Caco-2 (cell line): ENCODE measurements around the gene TRPM8. TPM values are rescaled to one million over a fixed set of nuclear protein-coding genes. Genes with fewer than 3 reads are reported as not detected.

Source experiments
- BruUV-seq: library from RNA; stranded (reverse); fragments of 400-500 nt; replicated peaks from 2 replicates; lab custom pipeline; 2021; lab: Mats Ljungman, UMichigan
- CTCF ChIA-PET: fragments of 300-600 bp; sonication (Branson Sonifier 250); formaldehyde crosslinking; loops from one replicate; lab custom pipeline; 2022; ENCODE audit warnings: antibody characterized with exemption; lab: Charles Lee
- POLR2A ChIA-PET: fragments of 300-600 bp; sonication (Branson Sonifier 250); formaldehyde crosslinking; loops from one replicate; lab custom pipeline; 2022; ENCODE audit warnings: antibody characterized with exemption; lab: Charles Lee
- DNase-seq, 2 experiments: peaks; one replicate each; pipeline versions ENCODE4 v3.0.0 to v3.0.0-alpha.2; 2020 to 2022
- H3K27me3 ChIP-seq: replicated peaks from 2 replicates; pipeline ENCODE4 v1.6.0; 2011; ENCODE audit warnings: low read length; ENCODE audit not compliant: control insufficient read depth, insufficient read depth
- H3K36me3 ChIP-seq: 2 replicates; pipeline ENCODE4 v1.5.1; 2011; ENCODE audit warnings: low read length; ENCODE audit not compliant: control insufficient read depth, insufficient read depth
- H3K4me1 ChIP-seq: fragments of 250-450 bp; sonication (Bioruptor Pico); 2 replicates; pipeline ENCODE4 v1.5.1; 2020; ENCODE audit warnings: mild to moderate bottlenecking
- H3K4me3 ChIP-seq: 2 replicates; pipeline ENCODE4 v1.5.1; 2011; ENCODE audit warnings: low read depth, mild to moderate bottlenecking, control low read depth, low read length
- H3K9me3 ChIP-seq: fragments of 250-450 bp; sonication (Bioruptor Pico); 2 replicates; pipeline ENCODE4 v1.5.1; 2020; ENCODE audit warnings: mild to moderate bottlenecking, moderate library complexity
- H3K27ac Mint-ChIP-seq: one replicate; pipeline ENCODE4 v1.8.0; 2022; ENCODE audit warnings: mixed read lengths; ENCODE audit not compliant: unreplicated experiment
- H3K27me3 Mint-ChIP-seq: one replicate; pipeline ENCODE4 v1.8.0; 2022; ENCODE audit warnings: mixed read lengths; ENCODE audit not compliant: insufficient read depth, unreplicated experiment
- H3K36me3 Mint-ChIP-seq: one replicate; pipeline ENCODE4 v1.8.0; 2022; ENCODE audit warnings: mild to moderate bottlenecking, mixed read lengths; ENCODE audit not compliant: insufficient read depth, unreplicated experiment
- H3K4me1 Mint-ChIP-seq: one replicate; pipeline ENCODE4 v1.8.0; 2022; ENCODE audit warnings: low read depth, mixed read lengths; ENCODE audit not compliant: unreplicated experiment
- H3K4me3 Mint-ChIP-seq: one replicate; pipeline ENCODE4 v1.8.0; 2022; ENCODE audit warnings: mild to moderate bottlenecking, moderate library complexity, mixed read lengths; ENCODE audit not compliant: unreplicated experiment
- H3K9me3 Mint-ChIP-seq: one replicate; pipeline ENCODE4 v1.8.0; 2022; ENCODE audit warnings: mixed read lengths; ENCODE audit not compliant: unreplicated experiment
- CTCF ChIP-seq, 2 experiments: fragments of 200-600 bp in 1 of 2; IDR thresholded peaks; 1 replicate in 1 of 2; 2 replicates in 1 of 2; pipeline versions ENCODE4 v1.5.1 to v1.8.0; 2011 to 2022; ENCODE audit warnings: antibody characterized with exemption in 1 of 2, control low read depth in 1 of 2, inconsistent platforms in 1 of 2, low read depth in 1 of 2, low read length in 1 of 2, mild to moderate bottlenecking in 1 of 2, moderate library complexity in 1 of 2; ENCODE audit not compliant: insufficient read depth in 1 of 2, severe bottlenecking in 1 of 2, unreplicated experiment in 1 of 2
- intact Hi-C: fragments of 100-400 bp; cut with micrococcal nuclease; formaldehyde crosslinking; loops from one replicate; pipeline ENCODE4 v1.10.0; 2022; ENCODE audit not compliant: unreplicated experiment
- total RNA-seq: library from RNA; stranded (reverse); gene quantifications from 2 replicates; pipeline ENCODE4 v1.2.3, GENCODE V29; 2022

The TRPM8 gene
- total RNA-seq, 1 experiment from 2014 or later, result not detected

- Histone ChIP-seq H3K27me3 (no peaks in the 10 kb centered on the region), H3K4me1 (no peaks in the 10 kb centered on the region), H3K36me3 (no peaks in the 10 kb centered on the region), H3K4me3 (no peak overlapping the region), H3K9me3 (no peaks in the 10 kb centered on the region)
- H3K27me3 Mint-ChIP-seq, result no peaks in the 10 kb centered on the region
- ChIA-PET POLR2A (no interaction called here), CTCF (interaction anchor here (0.6 kb wide), 1 partner anchor 708 kb away, joined by 6 read pairs; no protein-coding TSS in a partner anchor)
- H3K4me3 Mint-ChIP-seq, result no peak overlapping the region
- BruUV-seq, result no TSS peak
- H3K9me3 Mint-ChIP-seq, result peaks cover 16% of the 10 kb centered on the region
- no peak for TF ChIP-seq CTCF (IDR thresholded peaks at IDR 0.05; ENCODE audit: insufficient read depth in 1 of 2, low read depth in 1 of 2, low read length in 1 of 2, severe bottlenecking in 1 of 2, unreplicated experiment in 1 of 2)
- H3K4me1 Mint-ChIP-seq, result peaks cover 15% of the 10 kb centered on the region
- no peaks in the 10 kb centered on the region for H3K36me3 Mint-ChIP-seq
- no peak for DNase-seq
- intact Hi-C loops, result no loop called here
- H3K27ac Mint-ChIP-seq, result no peak overlapping the region
These were observed 63.9 kb downstream of the TRPM8 start for GRCh38 chr2:233980955-233981561.

- Mint-ChIP-seq H3K4me1 (peaks cover 12% of the 10 kb centered on the region), H3K36me3 (no peaks in the 10 kb centered on the region), H3K27me3 (no peaks in the 10 kb centered on the region), H3K27ac (no peak overlapping the region), H3K4me3 (no peak overlapping the region), H3K9me3 (peaks cover 16% of the 10 kb centered on the region)
- no peak for TF ChIP-seq CTCF (IDR thresholded peaks at IDR 0.05; ENCODE audit: insufficient read depth in 1 of 2, low read depth in 1 of 2, low read length in 1 of 2, severe bottlenecking in 1 of 2, unreplicated experiment in 1 of 2)
- ChIA-PET POLR2A (no interaction called here), CTCF (no interaction called here)
- Histone ChIP-seq H3K4me1 (no peaks in the 10 kb centered on the region), H3K36me3 (no peaks in the 10 kb centered on the region), H3K4me3 (no peak overlapping the region), H3K9me3 (no peaks in the 10 kb centered on the region), H3K27me3 (no peaks in the 10 kb centered on the region)
- no peak for DNase-seq
- intact Hi-C loops, result no loop called here
- no TSS peak for BruUV-seq
These were observed 64.6 kb downstream of the TRPM8 start for GRCh38 chr2:233981574-233982420.

- Mint-ChIP-seq H3K4me3 (no peak overlapping the region), H3K27ac (no peak overlapping the region), H3K27me3 (no peaks in the 10 kb centered on the region), H3K4me1 (peaks cover 7% of the 10 kb centered on the region), H3K36me3 (no peaks in the 10 kb centered on the region), H3K9me3 (peaks cover 16% of the 10 kb centered on the region)
- no peak for TF ChIP-seq CTCF (IDR thresholded peaks at IDR 0.05; ENCODE audit: insufficient read depth in 1 of 2, low read depth in 1 of 2, low read length in 1 of 2, severe bottlenecking in 1 of 2, unreplicated experiment in 1 of 2)
- no peaks in the 10 kb centered on the region for H3K4me1 ChIP-seq
- no TSS peak for BruUV-seq
- H3K36me3 ChIP-seq, result no peaks in the 10 kb centered on the region
- H3K9me3 ChIP-seq, result no peaks in the 10 kb centered on the region
- POLR2A ChIA-PET, result no interaction called here
- H3K27me3 ChIP-seq, result no peaks in the 10 kb centered on the region
- DNase-seq, result no peak
- no peak overlapping the region for H3K4me3 ChIP-seq
- intact Hi-C loops, result no loop called here
- CTCF ChIA-PET, result no interaction called here
These were observed 65.4 kb downstream of the TRPM8 start for GRCh38 chr2:233982421-233983121.
